Measurements from ENCODE around the gene MMD. TPM values are rescaled to one million over a fixed set of nuclear protein-coding genes. Genes with fewer than 3 reads are reported as not detected.

The MMD gene
- total RNA-seq, 4 donors from 2014 or later = 18.0 to 37.9 (median 29.1) TPM

DNA sequence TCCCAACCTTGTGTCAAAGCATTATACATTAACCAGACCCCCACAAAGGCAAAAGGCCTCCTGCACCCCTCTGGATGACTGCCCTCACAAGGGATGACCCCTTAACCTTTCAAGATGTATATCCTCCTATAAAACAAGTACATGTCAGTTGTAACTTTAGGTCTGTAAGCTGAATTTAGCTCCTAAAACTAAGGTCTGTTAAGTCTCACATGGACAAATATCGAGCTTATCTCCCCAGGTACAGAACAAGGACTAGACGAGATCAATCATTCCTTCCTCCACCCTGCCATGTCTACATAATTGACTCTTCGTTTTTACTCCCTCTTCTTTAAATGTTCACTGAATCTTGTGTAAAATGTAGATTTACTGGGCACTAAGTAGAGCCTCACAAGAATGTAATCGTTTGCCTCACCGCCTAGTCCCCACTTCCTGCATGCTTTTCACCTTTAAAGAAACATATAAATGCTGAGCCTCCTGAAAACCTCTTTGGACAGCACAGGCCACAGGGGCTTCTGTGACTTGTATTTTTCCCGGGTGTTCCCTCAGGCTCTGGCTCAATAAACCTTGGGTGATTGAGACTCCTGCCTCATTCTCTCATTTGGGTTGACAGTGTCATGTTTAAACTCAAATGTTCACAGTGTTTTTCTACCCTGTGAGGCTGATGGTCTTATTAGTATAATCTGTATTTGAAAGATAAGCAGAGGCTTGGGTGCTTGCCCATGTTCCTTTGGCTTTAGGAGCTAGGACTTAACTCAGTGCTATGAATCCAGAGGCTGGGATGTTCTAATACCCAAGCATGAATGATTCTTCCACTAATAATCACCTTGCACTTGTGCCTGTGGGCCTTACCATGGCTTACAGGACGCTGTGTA, 37.6 kb downstream of the MMD start:
- no peak for ATAC-seq
- 45 to 57% methylated on average over 5 to 6 of the region's 7 CpGs for WGBS, 2 donors (ENCODE audit: low coverage in 1 of 2)

GRCh38 chr17:55381017-55381770, 40.4 kb downstream of the MMD start:
- WGBS, 2 donors (ENCODE audit: low coverage in 1 of 2) = 100% methylated on average over 3 of the region's 8 CpGs; no CpG with 5 or more reads in 1 of the 2 donors
- no peak for ATAC-seq
- TF ChIP-seq CTCF (IDR thresholded peaks at IDR 0.05) (no peak), POLR2A (IDR thresholded peaks at IDR 0.05) (no peak), POLR2AphosphoS5 (IDR thresholded peaks at IDR 0.05) (no peak), EP300 (IDR thresholded peaks at IDR 0.05) (no peak)
- no peak overlapping the region for H3K4me3 ChIP-seq
- H3K27ac ChIP-seq = no peak overlapping the region
- no peaks in the 10 kb centered on the region for H3K9me3 ChIP-seq
- peaks cover 0 to 10% (median 0%) of the 10 kb centered on the region in 3 donors for H3K4me1 ChIP-seq
- H3K27me3 ChIP-seq = no peaks in the 10 kb centered on the region
- H3K36me3 ChIP-seq = no peaks in the 10 kb centered on the region

More for the DNA sequence above, 37.6 kb downstream of the MMD start:
- Histone ChIP-seq H3K36me3 (no peaks in the 10 kb centered on the region), H3K4me3 (no peak overlapping the region), H3K9me3 (no peaks in the 10 kb centered on the region), H3K27me3 (no peaks in the 10 kb centered on the region), H3K27ac (no peak overlapping the region), H3K4me1 (peaks cover 0 to 10% (median 0%) of the 10 kb centered on the region in 3 donors)
- TF ChIP-seq EP300 (IDR thresholded peaks at IDR 0.05) (no peak), POLR2AphosphoS5 (IDR thresholded peaks at IDR 0.05) (no peak), POLR2A (IDR thresholded peaks at IDR 0.05) (no peak), CTCF (IDR thresholded peaks at IDR 0.05) (no peak)

DNA sequence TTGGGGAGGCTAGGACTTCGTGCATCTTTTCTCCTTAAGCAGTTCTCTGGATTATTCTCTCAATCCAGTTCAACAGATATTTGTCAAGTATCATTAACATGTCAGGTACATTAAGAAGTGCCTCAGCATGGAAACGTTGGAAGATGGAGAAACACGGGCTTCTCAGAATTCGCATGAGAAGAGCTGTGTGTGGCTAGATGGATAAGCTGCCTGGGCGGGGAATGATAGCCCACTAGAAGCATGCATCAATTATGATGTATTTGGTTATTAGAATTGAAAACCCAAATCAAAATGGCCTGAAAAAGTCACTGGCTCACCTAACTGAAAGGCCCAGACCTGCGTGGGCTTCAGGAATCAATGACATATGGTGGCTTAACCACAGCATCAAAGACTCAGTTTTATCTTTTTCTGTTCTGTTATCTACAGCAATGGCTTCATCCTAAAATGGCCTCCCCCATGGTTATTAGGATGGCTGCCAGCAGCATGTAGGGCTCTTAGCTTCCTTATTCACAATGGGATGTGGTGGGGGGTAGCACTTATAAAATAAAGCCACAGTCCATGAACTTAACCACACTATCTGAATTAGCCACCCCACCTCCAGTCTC, 43.9 kb downstream of the MMD start:
- H3K4me1 ChIP-seq = no peaks in the 10 kb centered on the region
- ATAC-seq = no peak
- no peak overlapping the region for H3K27ac ChIP-seq
- TF ChIP-seq CTCF (IDR thresholded peaks at IDR 0.05) (no peak), EP300 (IDR thresholded peaks at IDR 0.05) (no peak), POLR2A (IDR thresholded peaks at IDR 0.05) (no peak), POLR2AphosphoS5 (IDR thresholded peaks at IDR 0.05) (no peak)
- H3K27me3 ChIP-seq = no peaks in the 10 kb centered on the region
- H3K4me3 ChIP-seq = no peak overlapping the region
- H3K9me3 ChIP-seq = no peaks in the 10 kb centered on the region
- WGBS, 2 donors (ENCODE audit: low coverage in 1 of 2) = 92 to 100% methylated on average over 5 to 6 of the region's 6 CpGs
- no peaks in the 10 kb centered on the region for H3K36me3 ChIP-seq

GRCh38 chr17:55368706-55369105, 52.9 kb downstream of the MMD start:
- Histone ChIP-seq H3K36me3 (no peaks in the 10 kb centered on the region), H3K27me3 (no peaks in the 10 kb centered on the region), H3K4me3 (no peak overlapping the region), H3K9me3 (no peaks in the 10 kb centered on the region), H3K27ac (no peak overlapping the region), H3K4me1 (no peaks in the 10 kb centered on the region)
- no peak for TF ChIP-seq POLR2A (IDR thresholded peaks at IDR 0.05)
- TF ChIP-seq POLR2AphosphoS5 (IDR thresholded peaks at IDR 0.05) = no peak
- TF ChIP-seq CTCF (IDR thresholded peaks at IDR 0.05) = no peak
- no peak for TF ChIP-seq EP300 (IDR thresholded peaks at IDR 0.05)
- no peak for ATAC-seq
- 40 to 100% methylated on average over 1 to 2 of the region's 3 CpGs for WGBS, 2 donors (ENCODE audit: low coverage in 1 of 2)
